Calu3 (cell line): ENCODE measurements around the gene RPL6. TPM values are rescaled to one million over a fixed set of nuclear protein-coding genes. Genes with fewer than 3 reads are reported as not detected.

Experiments
- BruUV-seq: library from RNA; stranded (reverse); fragments of 400-500 nt; replicated peaks from 2 replicates; lab custom pipeline; 2021; lab: Mats Ljungman, UMichigan
- CTCF ChIA-PET: fragments of 300-600 bp; sonication (Branson Sonifier 250); formaldehyde crosslinking; loops from one replicate; lab custom pipeline; 2022; ENCODE audit warnings: antibody characterized with exemption; lab: Charles Lee
- DNase-seq: peaks from one replicate; pipeline ENCODE4 v3.0.0; 2022
- H3K27ac Mint-ChIP-seq: one replicate; pipeline ENCODE4 v1.8.0; 2022; ENCODE audit warnings: mixed read lengths; ENCODE audit not compliant: unreplicated experiment
- H3K27me3 Mint-ChIP-seq: one replicate; pipeline ENCODE4 v1.8.0; 2022; ENCODE audit warnings: mixed read lengths; ENCODE audit not compliant: unreplicated experiment
- H3K36me3 Mint-ChIP-seq: one replicate; pipeline ENCODE4 v1.8.0; 2022; ENCODE audit warnings: mild to moderate bottlenecking, moderate library complexity, mixed read lengths; ENCODE audit not compliant: insufficient read depth, unreplicated experiment
- H3K4me1 Mint-ChIP-seq: one replicate; pipeline ENCODE4 v1.8.0; 2022; ENCODE audit warnings: mild to moderate bottlenecking, low read depth, mixed read lengths; ENCODE audit not compliant: unreplicated experiment
- H3K4me3 Mint-ChIP-seq: one replicate; pipeline ENCODE4 v1.8.0; 2022; ENCODE audit warnings: mild to moderate bottlenecking, low read depth, moderate library complexity, mixed read lengths; ENCODE audit not compliant: unreplicated experiment
- H3K9me3 Mint-ChIP-seq: one replicate; pipeline ENCODE4 v1.8.0; 2022; ENCODE audit warnings: low read depth, mixed read lengths; ENCODE audit not compliant: unreplicated experiment
- intact Hi-C: fragments of 100-400 bp; cut with micrococcal nuclease; formaldehyde crosslinking; loops from one replicate; pipeline ENCODE4 v1.10.0; 2022; ENCODE audit not compliant: unreplicated experiment
- total RNA-seq: library from RNA; stranded (reverse); gene quantifications from 2 replicates; pipeline ENCODE4 v1.2.3, GENCODE V29; 2022
- TF ChIP-seq, protein P1 (sequence below): fragments of 200-600 bp; IDR thresholded peaks from one replicate; pipeline ENCODE4 v1.8.0; 2022; ENCODE audit warnings: antibody characterized with exemption; ENCODE audit not compliant: unreplicated experiment

The RPL6 gene
- total RNA-seq, 1 experiment from 2014 or later: 1,267 TPM

DNA sequence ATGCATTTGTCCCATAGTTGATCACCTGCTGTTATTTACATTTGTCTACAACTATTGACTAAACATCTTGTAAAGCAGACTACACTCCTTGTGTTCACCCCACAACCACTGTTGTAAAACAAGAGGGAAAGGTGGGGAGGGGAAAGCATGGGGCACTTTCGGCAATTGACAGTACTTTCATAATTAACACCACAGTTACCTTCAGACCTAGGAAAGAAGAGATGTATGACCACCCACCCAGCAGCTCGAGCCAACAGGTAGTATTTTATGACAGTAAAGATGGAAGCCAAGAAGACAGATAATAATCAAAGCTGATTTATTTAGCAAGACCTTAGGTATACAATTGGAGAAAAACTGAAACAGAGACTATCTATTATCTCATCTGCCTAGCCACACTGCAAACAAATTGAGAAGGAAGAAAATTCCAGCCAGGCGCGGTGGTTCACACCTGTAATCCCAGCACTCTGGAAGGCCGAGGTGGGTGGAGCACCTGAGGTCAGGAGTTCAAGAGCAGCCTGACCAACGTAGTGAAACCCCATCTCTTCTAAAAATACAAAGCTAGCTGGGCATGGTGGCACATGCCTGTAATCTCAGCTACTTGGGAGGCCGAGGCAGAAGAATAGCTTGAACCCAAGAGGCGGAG lies 38.4 kb downstream of the RPL6 start:
- Mint-ChIP-seq H3K9me3 (no peaks in the 10 kb centered on the region), H3K4me3 (no peak overlapping the region), H3K36me3 (no peaks in the 10 kb centered on the region), H3K4me1 (peaks cover 18% of the 10 kb centered on the region), H3K27me3 (no peaks in the 10 kb centered on the region), H3K27ac (no peak overlapping the region)
- intact Hi-C loops: no loop called here
- CTCF ChIA-PET: no interaction called here
- BruUV-seq: no TSS peak
- DNase-seq: no peak
- TF ChIP-seq, protein P1, sequence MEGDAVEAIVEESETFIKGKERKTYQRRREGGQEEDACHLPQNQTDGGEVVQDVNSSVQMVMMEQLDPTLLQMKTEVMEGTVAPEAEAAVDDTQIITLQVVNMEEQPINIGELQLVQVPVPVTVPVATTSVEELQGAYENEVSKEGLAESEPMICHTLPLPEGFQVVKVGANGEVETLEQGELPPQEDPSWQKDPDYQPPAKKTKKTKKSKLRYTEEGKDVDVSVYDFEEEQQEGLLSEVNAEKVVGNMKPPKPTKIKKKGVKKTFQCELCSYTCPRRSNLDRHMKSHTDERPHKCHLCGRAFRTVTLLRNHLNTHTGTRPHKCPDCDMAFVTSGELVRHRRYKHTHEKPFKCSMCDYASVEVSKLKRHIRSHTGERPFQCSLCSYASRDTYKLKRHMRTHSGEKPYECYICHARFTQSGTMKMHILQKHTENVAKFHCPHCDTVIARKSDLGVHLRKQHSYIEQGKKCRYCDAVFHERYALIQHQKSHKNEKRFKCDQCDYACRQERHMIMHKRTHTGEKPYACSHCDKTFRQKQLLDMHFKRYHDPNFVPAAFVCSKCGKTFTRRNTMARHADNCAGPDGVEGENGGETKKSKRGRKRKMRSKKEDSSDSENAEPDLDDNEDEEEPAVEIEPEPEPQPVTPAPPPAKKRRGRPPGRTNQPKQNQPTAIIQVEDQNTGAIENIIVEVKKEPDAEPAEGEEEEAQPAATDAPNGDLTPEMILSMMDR: no peak

DNA sequence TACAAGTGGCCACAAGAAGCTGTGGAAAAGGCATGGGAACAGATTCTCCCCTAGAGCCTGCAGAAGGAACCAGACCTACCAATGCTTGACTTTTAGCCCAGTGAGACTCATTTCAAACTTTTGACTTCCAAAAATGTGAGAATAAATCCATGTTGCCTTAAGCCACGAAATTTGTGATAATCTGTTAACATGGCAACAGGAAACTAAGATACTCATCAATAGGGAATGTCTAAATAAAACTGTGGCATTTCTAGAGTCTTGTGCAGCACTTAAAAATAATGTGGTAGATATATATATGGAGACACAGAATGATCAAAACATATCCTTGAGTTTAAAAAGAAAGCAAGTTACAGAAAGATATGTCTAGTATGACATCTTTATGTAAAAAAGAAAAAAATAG lies 39.2 kb downstream of the RPL6 start:
- H3K4me3 Mint-ChIP-seq: no peak overlapping the region
- no TSS peak for BruUV-seq

DNA sequence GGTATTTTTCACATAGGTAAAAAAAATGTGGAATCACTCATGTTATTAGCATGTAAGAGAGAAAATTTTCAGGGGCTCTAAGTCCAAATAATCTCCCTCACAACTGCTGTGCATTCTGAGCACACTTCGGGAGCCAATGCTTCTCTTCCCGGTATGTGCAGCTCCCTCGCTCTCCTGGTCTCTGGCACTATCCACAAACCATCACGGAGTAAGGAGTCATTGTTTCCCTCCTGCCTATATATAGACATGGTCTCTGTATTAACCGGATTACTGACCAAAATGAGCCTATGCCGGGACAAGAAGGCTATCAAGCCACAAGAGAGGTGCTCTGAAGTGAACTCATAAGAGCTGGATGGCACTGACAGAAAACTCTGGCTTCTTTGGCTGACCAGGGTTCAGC lies 40.5 kb downstream of the RPL6 start:
- intact Hi-C loops: no loop called here
- Mint-ChIP-seq H3K27ac (no peak overlapping the region), H3K4me1 (peaks cover 18% of the 10 kb centered on the region), H3K36me3 (no peaks in the 10 kb centered on the region), H3K27me3 (no peaks in the 10 kb centered on the region), H3K4me3 (no peak overlapping the region), H3K9me3 (no peaks in the 10 kb centered on the region)
- no TSS peak for BruUV-seq
- CTCF ChIA-PET: interaction anchor here (0.6 kb wide), 1 partner anchor 41 kb away, joined by 4 read pairs; no protein-coding TSS in a partner anchor
- TF ChIP-seq, protein P1: no peak
- no peak for DNase-seq

More for the DNA sequence above, 39.2 kb downstream of the RPL6 start:
- Mint-ChIP-seq H3K27ac (no peak overlapping the region), H3K9me3 (no peaks in the 10 kb centered on the region), H3K27me3 (no peaks in the 10 kb centered on the region), H3K4me1 (peaks cover 18% of the 10 kb centered on the region), H3K36me3 (no peaks in the 10 kb centered on the region)
- intact Hi-C loops: no loop called here
- TF ChIP-seq, protein P1: no peak
- DNase-seq: no peak
- CTCF ChIA-PET: no interaction called here

DNA sequence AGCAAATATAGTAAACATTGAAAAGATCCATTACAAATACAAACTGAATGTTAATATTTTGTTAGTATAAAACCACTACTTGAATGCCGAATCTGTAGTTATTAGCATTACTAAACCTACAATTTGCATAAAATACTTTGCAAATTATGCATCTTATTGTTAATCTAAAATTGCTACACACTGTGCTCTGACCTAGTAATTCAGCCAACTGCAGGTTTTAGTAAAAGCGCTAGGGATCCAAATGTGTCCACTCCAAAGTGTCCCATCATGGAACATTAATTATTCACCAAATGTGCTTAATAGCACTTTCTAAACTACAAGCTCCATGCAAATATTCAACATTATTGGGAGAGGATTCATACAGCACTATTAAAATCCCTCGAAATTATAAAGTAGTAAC lies 41.4 kb downstream of the RPL6 start:
- CTCF ChIA-PET: no interaction called here
- BruUV-seq: no TSS peak
- Mint-ChIP-seq H3K4me3 (no peak overlapping the region), H3K27ac (no peak overlapping the region), H3K4me1 (peaks cover 18% of the 10 kb centered on the region), H3K36me3 (no peaks in the 10 kb centered on the region), H3K27me3 (no peaks in the 10 kb centered on the region), H3K9me3 (no peaks in the 10 kb centered on the region)
- DNase-seq: no peak
- intact Hi-C loops: no loop called here
- TF ChIP-seq, protein P1: no peak
